ENCODE results near the gene MRPS23. TPM values are rescaled to one million over a fixed set of nuclear protein-coding genes. Genes with fewer than 3 reads are reported as not detected.

MRPS23 gene
- total and polyA plus RNA-seq, 2 of the 13 experiments (the other 11 are each of a cell fraction or from before 2014, with no cell fraction given) = 63.2 to 181 TPM

GRCh38 chr17:57838453-57838852 lies 11.4 kb downstream of the MRPS23 start (continued):
- TF ChIP-seq ZNF619 (CRISPR knock-in tag; IDR thresholded peaks at IDR 0.05) (no peak), YEATS2 (CRISPR knock-in tag; IDR thresholded peaks at IDR 0.05; ENCODE audit: borderline replicate concordance) (peak; percentile 51; the same call in 1 of the 2 replicates), ZZZ3 (CRISPR knock-in tag; IDR thresholded peaks at IDR 0.05; ENCODE audit: borderline replicate concordance) (no peak), SNAPC2 (CRISPR knock-in tag; IDR thresholded peaks at IDR 0.05) (peak; percentile 90), ZNF3 (CRISPR knock-in tag; IDR thresholded peaks at IDR 0.05) (no peak), EEA1 (CRISPR knock-in tag; IDR thresholded peaks at IDR 0.05; ENCODE audit: borderline replicate concordance) (no peak), ZNF292 (CRISPR knock-in tag; IDR thresholded peaks at IDR 0.05; ENCODE audit: borderline replicate concordance, low read depth) (peak; percentile 68; the same call in 1 of the 2 replicates), IRF2 (CRISPR knock-in tag; IDR thresholded peaks at IDR 0.05) (peak; percentile 90), PAWR (CRISPR knock-in tag; IDR thresholded peaks at IDR 0.05; ENCODE audit: borderline replicate concordance) (no peak), ZEB1 (IDR thresholded peaks at IDR 0.05; ENCODE audit: insufficient replicate concordance, low read depth) (peak; percentile 95), ELF4 (CRISPR knock-in tag; IDR thresholded peaks at IDR 0.05; ENCODE audit: borderline replicate concordance) (peak; percentile 70; the same call in 1 of the 2 replicates), BHLHE40 (IDR thresholded peaks at IDR 0.05; ENCODE audit: low read length) (peak; percentile 74), MTF1 (CRISPR knock-in tag; IDR thresholded peaks at IDR 0.05) (no peak), HES4 (CRISPR knock-in tag; IDR thresholded peaks at IDR 0.05; ENCODE audit: borderline replicate concordance) (no peak), ZNF317 (CRISPR knock-in tag; IDR thresholded peaks at IDR 0.05) (peak; percentile 73; the same call in 1 of the 2 replicates), TFDP1 (CRISPR knock-in tag; IDR thresholded peaks at IDR 0.05; ENCODE audit: borderline replicate concordance) (0 out of 2 replicates have a peak, but pooled peaks have one; percentile 41), MBNL3 (CRISPR knock-in tag; conservative IDR thresholded peaks at IDR 0.05) (no peak), HMG20A (CRISPR knock-in tag; IDR thresholded peaks at IDR 0.05; ENCODE audit: borderline replicate concordance) (peak; percentile 65; the same call in 1 of the 2 replicates)
- TF ChIP-seq, protein P1, sequence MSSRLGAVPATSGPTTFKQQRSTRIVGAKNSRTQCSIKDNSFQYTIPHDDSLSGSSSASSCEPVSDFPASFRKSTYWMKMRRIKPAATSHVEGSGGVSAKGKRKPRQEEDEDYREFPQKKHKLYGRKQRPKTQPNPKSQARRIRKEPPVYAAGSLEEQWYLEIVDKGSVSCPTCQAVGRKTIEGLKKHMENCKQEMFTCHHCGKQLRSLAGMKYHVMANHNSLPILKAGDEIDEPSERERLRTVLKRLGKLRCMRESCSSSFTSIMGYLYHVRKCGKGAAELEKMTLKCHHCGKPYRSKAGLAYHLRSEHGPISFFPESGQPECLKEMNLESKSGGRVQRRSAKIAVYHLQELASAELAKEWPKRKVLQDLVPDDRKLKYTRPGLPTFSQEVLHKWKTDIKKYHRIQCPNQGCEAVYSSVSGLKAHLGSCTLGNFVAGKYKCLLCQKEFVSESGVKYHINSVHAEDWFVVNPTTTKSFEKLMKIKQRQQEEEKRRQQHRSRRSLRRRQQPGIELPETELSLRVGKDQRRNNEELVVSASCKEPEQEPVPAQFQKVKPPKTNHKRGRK (CRISPR knock-in tag; IDR thresholded peaks at IDR 0.05) = no peak
- TF ChIP-seq, protein P2, sequence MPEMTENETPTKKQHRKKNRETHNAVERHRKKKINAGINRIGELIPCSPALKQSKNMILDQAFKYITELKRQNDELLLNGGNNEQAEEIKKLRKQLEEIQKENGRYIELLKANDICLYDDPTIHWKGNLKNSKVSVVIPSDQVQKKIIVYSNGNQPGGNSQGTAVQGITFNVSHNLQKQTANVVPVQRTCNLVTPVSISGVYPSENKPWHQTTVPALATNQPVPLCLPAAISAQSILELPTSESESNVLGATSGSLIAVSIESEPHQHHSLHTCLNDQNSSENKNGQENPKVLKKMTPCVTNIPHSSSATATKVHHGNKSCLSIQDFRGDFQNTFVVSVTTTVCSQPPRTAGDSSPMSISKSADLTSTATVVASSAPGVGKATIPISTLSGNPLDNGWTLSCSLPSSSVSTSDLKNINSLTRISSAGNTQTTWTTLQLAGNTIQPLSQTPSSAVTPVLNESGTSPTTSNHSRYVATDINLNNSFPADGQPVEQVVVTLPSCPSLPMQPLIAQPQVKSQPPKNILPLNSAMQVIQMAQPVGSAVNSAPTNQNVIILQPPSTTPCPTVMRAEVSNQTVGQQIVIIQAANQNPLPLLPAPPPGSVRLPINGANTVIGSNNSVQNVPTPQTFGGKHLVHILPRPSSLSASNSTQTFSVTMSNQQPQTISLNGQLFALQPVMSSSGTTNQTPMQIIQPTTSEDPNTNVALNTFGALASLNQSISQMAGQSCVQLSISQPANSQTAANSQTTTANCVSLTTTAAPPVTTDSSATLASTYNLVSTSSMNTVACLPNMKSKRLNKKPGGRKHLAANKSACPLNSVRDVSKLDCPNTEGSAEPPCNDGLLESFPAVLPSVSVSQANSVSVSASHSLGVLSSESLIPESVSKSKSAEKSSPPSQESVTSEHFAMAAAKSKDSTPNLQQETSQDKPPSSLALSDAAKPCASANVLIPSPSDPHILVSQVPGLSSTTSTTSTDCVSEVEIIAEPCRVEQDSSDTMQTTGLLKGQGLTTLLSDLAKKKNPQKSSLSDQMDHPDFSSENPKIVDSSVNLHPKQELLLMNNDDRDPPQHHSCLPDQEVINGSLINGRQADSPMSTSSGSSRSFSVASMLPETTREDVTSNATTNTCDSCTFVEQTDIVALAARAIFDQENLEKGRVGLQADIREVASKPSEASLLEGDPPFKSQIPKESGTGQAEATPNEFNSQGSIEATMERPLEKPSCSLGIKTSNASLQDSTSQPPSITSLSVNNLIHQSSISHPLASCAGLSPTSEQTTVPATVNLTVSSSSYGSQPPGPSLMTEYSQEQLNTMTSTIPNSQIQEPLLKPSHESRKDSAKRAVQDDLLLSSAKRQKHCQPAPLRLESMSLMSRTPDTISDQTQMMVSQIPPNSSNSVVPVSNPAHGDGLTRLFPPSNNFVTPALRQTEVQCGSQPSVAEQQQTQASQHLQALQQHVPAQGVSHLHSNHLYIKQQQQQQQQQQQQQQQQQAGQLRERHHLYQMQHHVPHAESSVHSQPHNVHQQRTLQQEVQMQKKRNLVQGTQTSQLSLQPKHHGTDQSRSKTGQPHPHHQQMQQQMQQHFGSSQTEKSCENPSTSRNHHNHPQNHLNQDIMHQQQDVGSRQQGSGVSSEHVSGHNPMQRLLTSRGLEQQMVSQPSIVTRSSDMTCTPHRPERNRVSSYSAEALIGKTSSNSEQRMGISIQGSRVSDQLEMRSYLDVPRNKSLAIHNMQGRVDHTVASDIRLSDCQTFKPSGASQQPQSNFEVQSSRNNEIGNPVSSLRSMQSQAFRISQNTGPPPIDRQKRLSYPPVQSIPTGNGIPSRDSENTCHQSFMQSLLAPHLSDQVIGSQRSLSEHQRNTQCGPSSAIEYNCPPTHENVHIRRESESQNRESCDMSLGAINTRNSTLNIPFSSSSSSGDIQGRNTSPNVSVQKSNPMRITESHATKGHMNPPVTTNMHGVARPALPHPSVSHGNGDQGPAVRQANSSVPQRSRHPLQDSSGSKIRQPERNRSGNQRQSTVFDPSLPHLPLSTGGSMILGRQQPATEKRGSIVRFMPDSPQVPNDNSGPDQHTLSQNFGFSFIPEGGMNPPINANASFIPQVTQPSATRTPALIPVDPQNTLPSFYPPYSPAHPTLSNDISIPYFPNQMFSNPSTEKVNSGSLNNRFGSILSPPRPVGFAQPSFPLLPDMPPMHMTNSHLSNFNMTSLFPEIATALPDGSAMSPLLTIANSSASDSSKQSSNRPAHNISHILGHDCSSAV (CRISPR knock-in tag; IDR thresholded peaks at IDR 0.05; ENCODE audit: borderline replicate concordance) = no peak

Measured in HepG2 (cell line).